GM12892 (cell line): ENCODE data around the gene ANK2.

Experiments
- DNase-seq: peaks from one replicate; pipeline ENCODE4 v3.0.0; 2011; ENCODE audit not compliant: insufficient read length
- FAIRE-seq: peaks from 2 replicates; lab custom pipeline; 2011; peaks lifted over from hg19 to GRCh38; lab: Jason Lieb, UNC
- POLR2A ChIP-seq: IDR thresholded peaks from 2 replicates; pipeline ENCODE4 v1.6.1; 2011; ENCODE audit warnings: low read depth, low read length, control low read depth
- POLR2AphosphoS5 ChIP-seq: IDR thresholded peaks from 2 replicates; pipeline ENCODE4 v1.6.1; 2011; ENCODE audit warnings: low read depth, low read length, control low read depth
- TAF1 ChIP-seq: IDR thresholded peaks from 2 replicates; pipeline ENCODE4 v1.6.1; 2011; ENCODE audit warnings: low read depth, mild to moderate bottlenecking, control low read depth, low read length, borderline replicate concordance

Gene ANK2

GRCh38 chr4:113349430-113349829 lies 300.0 kb downstream of the ANK2 start:
- DNase-seq = no peak
- TF ChIP-seq POLR2A (no peak), POLR2AphosphoS5 (no peak), TAF1 (no peak)

GRCh38 chr4:113350576-113350975 lies 301.1 kb downstream of the ANK2 start:
- DNase-seq (no peak), FAIRE-seq (no peak)
- no peak for TF ChIP-seq POLR2A
- TF ChIP-seq POLR2AphosphoS5 = no peak
- TF ChIP-seq TAF1 = no peak

More at GRCh38 chr4:113349430-113349829, 300.0 kb downstream of the ANK2 start:
- peak; percentile 64 for FAIRE-seq

- FAIRE-seq = peak; percentile 98
- TF ChIP-seq POLR2A (no peak), POLR2AphosphoS5 (peak; percentile 24; the same call in 1 of the 2 replicates)
- DNase-seq = peak; percentile 16
Measured at GRCh38 chr4:113355550-113356371, 306.3 kb downstream of the ANK2 start.

- TF ChIP-seq POLR2AphosphoS5 (no peak), POLR2A (no peak), TAF1 (no peak)
- DNase-seq = no peak
- FAIRE-seq = no peak
Measured at GRCh38 chr4:113356453-113356852, 307.0 kb downstream of the ANK2 start.

GRCh38 chr4:113358784-113359183 lies 309.3 kb downstream of the ANK2 start:
- DNase-seq (no peak), FAIRE-seq (no peak)
- no peak for TF ChIP-seq POLR2AphosphoS5
- TF ChIP-seq POLR2A = no peak
- TF ChIP-seq TAF1 = no peak

GRCh38 chr4:113365377-113365776 lies 315.9 kb downstream of the ANK2 start:
- DNase-seq = no peak
- FAIRE-seq = no peak
- TF ChIP-seq TAF1 = no peak
- no peak for TF ChIP-seq POLR2AphosphoS5
- TF ChIP-seq POLR2A = no peak

- TF ChIP-seq TAF1 = no peak
- TF ChIP-seq POLR2A = no peak
- no peak for TF ChIP-seq POLR2AphosphoS5
- DNase-seq (no peak), FAIRE-seq (no peak)
Measured at GRCh38 chr4:113368056-113368455, 318.6 kb downstream of the ANK2 start.

GRCh38 chr4:113371111-113371510 lies 321.7 kb downstream of the ANK2 start:
- TF ChIP-seq POLR2AphosphoS5 (no peak), TAF1 (no peak), POLR2A (no peak)
- DNase-seq (no peak), FAIRE-seq (no peak)

GRCh38 chr4:113375964-113376666 lies 326.7 kb downstream of the ANK2 start:
- DNase-seq (no peak), FAIRE-seq (no peak)
- TF ChIP-seq POLR2A (no peak), POLR2AphosphoS5 (no peak), TAF1 (no peak)

- FAIRE-seq = no peak
- TF ChIP-seq POLR2AphosphoS5 (no peak), TAF1 (no peak), POLR2A (no peak)
- no peak for DNase-seq
Measured at GRCh38 chr4:113378836-113379235, 329.4 kb downstream of the ANK2 start.

GRCh38 chr4:113382704-113383103 lies 333.3 kb downstream of the ANK2 start:
- FAIRE-seq = no peak
- TF ChIP-seq TAF1 = no peak
- no peak for TF ChIP-seq POLR2AphosphoS5
- no peak for TF ChIP-seq POLR2A
- no peak for DNase-seq
